HepG2 (cell line): ENCODE measurements around the gene NRP1. TPM values are rescaled to one million over a fixed set of nuclear protein-coding genes. Genes with fewer than 3 reads are reported as not detected.
A peak's percentile ranks its signal among the peaks of the same experiment; 100 is the strongest.

ENCODE experiments used
- CCAR2 ChIP-seq: fragments of 200-400 bp; formaldehyde crosslinking; optimal IDR thresholded peaks from 2 replicates; pipeline ENCODE3; 2018; ENCODE audit warnings: low read depth, mild to moderate bottlenecking, low read length, moderate library complexity
- ELF3 ChIP-seq: IDR thresholded peaks from 2 replicates; pipeline ENCODE4 v1.6.1; 2016; ENCODE audit warnings: missing genetic modification reagents, missing compliant biosample characterization
- HES4 ChIP-seq: sonication (generic); formaldehyde crosslinking; IDR thresholded peaks from 2 replicates; pipeline ENCODE4 v1.9.0; 2021; ENCODE audit warnings: mild to moderate bottlenecking, missing genetic modification reagents, borderline replicate concordance
- HINFP ChIP-seq: sonication (generic); formaldehyde crosslinking; IDR thresholded peaks from 2 replicates; pipeline ENCODE4 v1.4.0; 2020; ENCODE audit warnings: low read depth, mild to moderate bottlenecking, missing genetic modification reagents
- HMGXB3 ChIP-seq: sonication (generic); formaldehyde crosslinking; IDR thresholded peaks from 2 replicates; pipeline ENCODE4 v1.4.0; 2020; ENCODE audit warnings: missing genetic modification reagents, borderline replicate concordance
- HNRNPLL ChIP-seq: fragments of 200-400 bp; formaldehyde crosslinking; IDR thresholded peaks from 2 replicates; pipeline ENCODE4 v1.6.1; 2017; ENCODE audit warnings: mild to moderate bottlenecking, low read depth, low read length; ENCODE audit not compliant: poor library complexity, severe bottlenecking
- PHF5A ChIP-seq: IDR thresholded peaks from one replicate; pipeline ENCODE4 v1.6.1; 2018; ENCODE audit warnings: low read depth, missing genetic modification reagents; ENCODE audit not compliant: unreplicated experiment
- PPARG ChIP-seq: conservative IDR thresholded peaks from 2 replicates; pipeline ENCODE4 v1.6.1; 2016; ENCODE audit warnings: missing biosample characterization, missing genetic modification reagents
- RBFOX2 ChIP-seq: fragments of 200-400 bp; formaldehyde crosslinking; IDR thresholded peaks from 2 replicates; pipeline ENCODE4 v1.6.1; 2017; ENCODE audit warnings: low read depth, mild to moderate bottlenecking, low read length
- SNAPC2 ChIP-seq: sonication (generic); formaldehyde crosslinking; IDR thresholded peaks from 2 replicates; pipeline ENCODE4 v1.8.1; 2022; ENCODE audit warnings: mild to moderate bottlenecking, missing genetic modification reagents
- SP2 ChIP-seq: sonication (generic); formaldehyde crosslinking; IDR thresholded peaks from 2 replicates; pipeline ENCODE4 v1.5.1; 2020; ENCODE audit warnings: mild to moderate bottlenecking, missing genetic modification reagents
- TAF15 ChIP-seq: fragments of 200-400 bp; formaldehyde crosslinking; IDR thresholded peaks from one replicate; pipeline ENCODE4 v1.6.1; 2018; ENCODE audit warnings: mild to moderate bottlenecking, low read depth, low read length; ENCODE audit not compliant: poor library complexity, severe bottlenecking
- THYN1 ChIP-seq: sonication (generic); formaldehyde crosslinking; IDR thresholded peaks from 2 replicates; pipeline ENCODE4 v1.8.1; 2023; ENCODE audit warnings: low read depth, mild to moderate bottlenecking, moderate library complexity, missing genetic modification reagents, borderline replicate concordance
- ZNF18 ChIP-seq: sonication (generic); formaldehyde crosslinking; IDR thresholded peaks from 2 replicates; pipeline ENCODE4 v1.8.0; 2022; ENCODE audit warnings: mild to moderate bottlenecking, missing genetic modification reagents; ENCODE audit not compliant: insufficient replicate concordance
- ZNF274 ChIP-seq: sonication (generic); formaldehyde crosslinking; IDR thresholded peaks from 2 replicates; pipeline ENCODE4 v1.5.1; 2020; ENCODE audit warnings: mild to moderate bottlenecking, missing genetic modification reagents
- ZNF644 ChIP-seq: IDR thresholded peaks from 2 replicates; pipeline ENCODE4 v1.6.1; 2016; ENCODE audit warnings: low read depth
- polyA plus RNA-seq, 8 experiments: library from polyadenylated mRNA; depleted of rRNA in 3 of 8; stranded (reverse) in 7 of 8; unstranded in 1 of 8; fragments of >200 nt; fragmentation: Illumina TruSeq in 4 of 8; extraction: Trizol in 4 of 8; gene quantifications; 2 replicates each; pipeline versions ENCODE4 v1.2.1 to v1.2.3, GENCODE V29; 2011 to 2016; ENCODE audit warnings: low read depth in 4 of 8, missing spikeins in 1 of 8, mixed read lengths in 1 of 8; ENCODE audit not compliant: insufficient read depth in 1 of 8
- total RNA-seq, 5 experiments: library from RNA; depleted of rRNA; stranded (reverse); fragments of >200 nt; fragmentation: Illumina TruSeq; extraction: Trizol; gene quantifications; 2 replicates each; pipeline ENCODE4 v1.2.3, GENCODE V29; 2016; ENCODE audit warnings: low read depth in 1 of 5
- TF ChIP-seq, protein P1 (sequence below): sonication (generic); formaldehyde crosslinking; IDR thresholded peaks from 2 replicates; pipeline ENCODE4 v1.4.0; 2020; ENCODE audit warnings: missing genetic modification reagents, borderline replicate concordance

Gene NRP1
- total and polyA plus RNA-seq, 2 of the 13 experiments (the other 11 are each of a cell fraction or from before 2014, with no cell fraction given) = 5.3 to 5.8 TPM

DNA sequence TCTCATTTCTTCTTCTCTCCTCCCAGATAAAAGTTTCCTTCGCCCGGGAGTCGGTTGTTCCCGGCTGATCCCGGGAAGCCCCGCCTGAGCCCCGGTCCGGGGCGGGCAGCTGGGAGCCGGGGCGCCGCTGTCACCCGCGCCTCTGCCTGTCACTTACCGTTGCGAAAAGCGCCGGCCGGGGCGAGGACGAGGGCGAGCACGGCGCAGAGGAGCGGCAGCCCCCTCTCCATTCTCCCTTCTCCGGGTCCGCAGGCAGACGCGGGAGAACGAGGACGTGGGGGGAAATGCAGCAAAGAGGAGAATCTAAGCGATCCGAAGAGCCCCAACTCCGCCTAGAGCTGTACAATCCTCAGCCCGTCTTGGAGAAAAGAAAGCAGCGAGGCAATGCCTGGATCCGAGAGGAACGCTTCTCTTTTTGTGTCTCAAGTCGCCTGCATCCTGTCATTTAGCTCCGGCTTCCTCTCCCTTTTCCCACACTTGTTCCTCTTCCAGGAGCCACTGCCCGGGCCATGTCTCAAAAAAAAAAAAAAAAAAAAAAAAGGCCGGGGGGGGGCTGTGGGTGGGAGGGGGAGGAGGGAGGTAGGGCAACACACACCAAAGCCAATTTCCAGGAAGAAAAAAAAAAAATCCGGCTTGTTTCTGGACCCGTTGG, at the start of gene NRP1 (continued):
- TF ChIP-seq, protein P1, sequence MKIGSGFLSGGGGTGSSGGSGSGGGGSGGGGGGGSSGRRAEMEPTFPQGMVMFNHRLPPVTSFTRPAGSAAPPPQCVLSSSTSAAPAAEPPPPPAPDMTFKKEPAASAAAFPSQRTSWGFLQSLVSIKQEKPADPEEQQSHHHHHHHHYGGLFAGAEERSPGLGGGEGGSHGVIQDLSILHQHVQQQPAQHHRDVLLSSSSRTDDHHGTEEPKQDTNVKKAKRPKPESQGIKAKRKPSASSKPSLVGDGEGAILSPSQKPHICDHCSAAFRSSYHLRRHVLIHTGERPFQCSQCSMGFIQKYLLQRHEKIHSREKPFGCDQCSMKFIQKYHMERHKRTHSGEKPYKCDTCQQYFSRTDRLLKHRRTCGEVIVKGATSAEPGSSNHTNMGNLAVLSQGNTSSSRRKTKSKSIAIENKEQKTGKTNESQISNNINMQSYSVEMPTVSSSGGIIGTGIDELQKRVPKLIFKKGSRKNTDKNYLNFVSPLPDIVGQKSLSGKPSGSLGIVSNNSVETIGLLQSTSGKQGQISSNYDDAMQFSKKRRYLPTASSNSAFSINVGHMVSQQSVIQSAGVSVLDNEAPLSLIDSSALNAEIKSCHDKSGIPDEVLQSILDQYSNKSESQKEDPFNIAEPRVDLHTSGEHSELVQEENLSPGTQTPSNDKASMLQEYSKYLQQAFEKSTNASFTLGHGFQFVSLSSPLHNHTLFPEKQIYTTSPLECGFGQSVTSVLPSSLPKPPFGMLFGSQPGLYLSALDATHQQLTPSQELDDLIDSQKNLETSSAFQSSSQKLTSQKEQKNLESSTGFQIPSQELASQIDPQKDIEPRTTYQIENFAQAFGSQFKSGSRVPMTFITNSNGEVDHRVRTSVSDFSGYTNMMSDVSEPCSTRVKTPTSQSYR (CRISPR knock-in tag) = no peak
- TF ChIP-seq PHF5A (CRISPR knock-in tag) (no peak), SP2 (no peak), ELF3 (no peak), HNRNPLL (peak; percentile 23), SNAPC2 (CRISPR knock-in tag) (no peak), TAF15 (no peak), HES4 (0 out of 2 replicates have a peak, but pooled peaks have one; percentile 26), THYN1 (no peak), RBFOX2 (peak; percentile 53), ZNF274 (CRISPR knock-in tag) (0 out of 2 replicates have a peak, but pooled peaks have one; percentile 22), HMGXB3 (CRISPR knock-in tag) (no peak), ZNF644 (CRISPR knock-in tag) (no peak), ZNF18 (no peak), CCAR2 (no peak), HINFP (CRISPR knock-in tag) (no peak), PPARG (CRISPR knock-in tag) (no peak)
